ENCODE data around the gene GAD1. TPM values are rescaled to one million over a fixed set of nuclear protein-coding genes. Genes with fewer than 3 reads are reported as not detected.

The GAD1 gene
- total RNA-seq, 1 experiment from 2014 or later, result 2.5 TPM

DNA sequence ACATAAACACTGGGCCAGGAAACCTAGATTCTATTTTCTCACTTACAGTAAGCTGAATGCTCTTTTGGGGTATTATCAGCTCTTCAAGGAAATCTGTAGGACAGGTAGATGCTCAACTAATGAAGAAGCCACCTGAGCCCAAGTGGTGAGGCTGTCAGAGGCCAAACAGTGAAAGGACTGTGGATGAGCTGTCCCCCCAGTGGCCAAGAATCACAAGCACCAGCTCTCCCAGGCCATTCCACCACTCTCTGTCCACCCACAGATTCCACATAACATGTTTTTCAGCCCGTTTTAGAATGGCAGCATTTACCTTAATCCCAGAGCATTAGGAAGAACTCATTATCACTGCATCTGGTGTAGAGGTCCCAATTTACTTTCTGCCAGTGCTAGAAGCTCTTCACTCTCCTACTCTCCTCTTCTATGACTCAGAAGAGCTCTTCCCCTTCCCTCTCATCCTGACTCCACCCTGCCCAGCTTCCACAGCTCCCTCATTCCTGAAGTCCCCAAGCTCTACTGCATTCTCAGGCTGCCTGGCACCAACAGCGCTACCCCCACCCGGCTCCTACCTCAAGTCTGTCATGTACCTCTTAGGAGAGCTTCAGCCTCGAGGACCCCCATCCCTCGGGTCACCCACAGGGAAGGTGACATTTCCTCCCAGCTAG lies 68.6 kb downstream of the GAD1 start (continued):
- TF ChIP-seq, protein P1, sequence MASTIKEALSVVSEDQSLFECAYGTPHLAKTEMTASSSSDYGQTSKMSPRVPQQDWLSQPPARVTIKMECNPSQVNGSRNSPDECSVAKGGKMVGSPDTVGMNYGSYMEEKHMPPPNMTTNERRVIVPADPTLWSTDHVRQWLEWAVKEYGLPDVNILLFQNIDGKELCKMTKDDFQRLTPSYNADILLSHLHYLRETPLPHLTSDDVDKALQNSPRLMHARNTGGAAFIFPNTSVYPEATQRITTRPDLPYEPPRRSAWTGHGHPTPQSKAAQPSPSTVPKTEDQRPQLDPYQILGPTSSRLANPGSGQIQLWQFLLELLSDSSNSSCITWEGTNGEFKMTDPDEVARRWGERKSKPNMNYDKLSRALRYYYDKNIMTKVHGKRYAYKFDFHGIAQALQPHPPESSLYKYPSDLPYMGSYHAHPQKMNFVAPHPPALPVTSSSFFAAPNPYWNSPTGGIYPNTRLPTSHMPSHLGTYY (CRISPR knock-in tag; IDR thresholded peaks at IDR 0.05), result no peak
- TF ChIP-seq, protein P2, sequence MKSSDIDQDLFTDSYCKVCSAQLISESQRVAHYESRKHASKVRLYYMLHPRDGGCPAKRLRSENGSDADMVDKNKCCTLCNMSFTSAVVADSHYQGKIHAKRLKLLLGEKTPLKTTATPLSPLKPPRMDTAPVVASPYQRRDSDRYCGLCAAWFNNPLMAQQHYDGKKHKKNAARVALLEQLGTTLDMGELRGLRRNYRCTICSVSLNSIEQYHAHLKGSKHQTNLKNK (CRISPR knock-in tag; IDR thresholded peaks at IDR 0.05), result no peak
- no peak for TF ChIP-seq RORB (CRISPR knock-in tag; IDR thresholded peaks at IDR 0.05)
- TF ChIP-seq, protein P3, sequence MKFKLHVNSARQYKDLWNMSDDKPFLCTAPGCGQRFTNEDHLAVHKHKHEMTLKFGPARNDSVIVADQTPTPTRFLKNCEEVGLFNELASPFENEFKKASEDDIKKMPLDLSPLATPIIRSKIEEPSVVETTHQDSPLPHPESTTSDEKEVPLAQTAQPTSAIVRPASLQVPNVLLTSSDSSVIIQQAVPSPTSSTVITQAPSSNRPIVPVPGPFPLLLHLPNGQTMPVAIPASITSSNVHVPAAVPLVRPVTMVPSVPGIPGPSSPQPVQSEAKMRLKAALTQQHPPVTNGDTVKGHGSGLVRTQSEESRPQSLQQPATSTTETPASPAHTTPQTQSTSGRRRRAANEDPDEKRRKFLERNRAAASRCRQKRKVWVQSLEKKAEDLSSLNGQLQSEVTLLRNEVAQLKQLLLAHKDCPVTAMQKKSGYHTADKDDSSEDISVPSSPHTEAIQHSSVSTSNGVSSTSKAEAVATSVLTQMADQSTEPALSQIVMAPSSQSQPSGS (CRISPR knock-in tag; IDR thresholded peaks at IDR 0.05; ENCODE audit: borderline replicate concordance, low read depth), result no peak

DNA sequence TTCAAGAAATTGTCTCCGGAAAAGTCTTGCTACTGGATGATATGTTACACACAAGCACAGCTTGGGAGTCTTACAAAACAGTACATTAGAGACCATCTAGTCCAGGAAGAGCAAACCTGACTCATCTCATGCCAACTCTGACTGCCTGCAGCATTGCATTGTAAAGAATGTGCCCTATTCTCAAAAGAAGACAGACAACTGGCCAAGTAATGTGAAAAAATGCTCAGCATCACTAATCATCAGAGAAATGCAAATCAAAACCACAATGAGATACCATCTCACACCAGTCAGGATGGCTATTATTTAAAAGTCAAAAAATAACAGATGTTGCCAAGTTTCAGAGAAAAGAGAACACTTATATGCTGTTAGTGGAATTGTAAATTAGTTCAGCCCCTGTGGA lies 69.7 kb downstream of the GAD1 start:
- Mint-ChIP-seq H3K4me3 (no peak overlapping the region), H3K27ac (no peak overlapping the region), H3K4me1 (peaks cover 9% of the 10 kb centered on the region), H3K27me3 (ENCODE audit: low read depth) (peaks cover 2% of the 10 kb centered on the region), H3K36me3 (no peaks in the 10 kb centered on the region), H3K9me3 (no peaks in the 10 kb centered on the region)
- DNase-seq (ENCODE audit: low spot score) (no peak), ATAC-seq (no peak)
- CTCF ChIA-PET, result interaction anchor here (1.5 kb wide), 1 partner anchor 41 kb away, joined by 15 read pairs; no protein-coding TSS in a partner anchor
- TF ChIP-seq, protein P4, sequence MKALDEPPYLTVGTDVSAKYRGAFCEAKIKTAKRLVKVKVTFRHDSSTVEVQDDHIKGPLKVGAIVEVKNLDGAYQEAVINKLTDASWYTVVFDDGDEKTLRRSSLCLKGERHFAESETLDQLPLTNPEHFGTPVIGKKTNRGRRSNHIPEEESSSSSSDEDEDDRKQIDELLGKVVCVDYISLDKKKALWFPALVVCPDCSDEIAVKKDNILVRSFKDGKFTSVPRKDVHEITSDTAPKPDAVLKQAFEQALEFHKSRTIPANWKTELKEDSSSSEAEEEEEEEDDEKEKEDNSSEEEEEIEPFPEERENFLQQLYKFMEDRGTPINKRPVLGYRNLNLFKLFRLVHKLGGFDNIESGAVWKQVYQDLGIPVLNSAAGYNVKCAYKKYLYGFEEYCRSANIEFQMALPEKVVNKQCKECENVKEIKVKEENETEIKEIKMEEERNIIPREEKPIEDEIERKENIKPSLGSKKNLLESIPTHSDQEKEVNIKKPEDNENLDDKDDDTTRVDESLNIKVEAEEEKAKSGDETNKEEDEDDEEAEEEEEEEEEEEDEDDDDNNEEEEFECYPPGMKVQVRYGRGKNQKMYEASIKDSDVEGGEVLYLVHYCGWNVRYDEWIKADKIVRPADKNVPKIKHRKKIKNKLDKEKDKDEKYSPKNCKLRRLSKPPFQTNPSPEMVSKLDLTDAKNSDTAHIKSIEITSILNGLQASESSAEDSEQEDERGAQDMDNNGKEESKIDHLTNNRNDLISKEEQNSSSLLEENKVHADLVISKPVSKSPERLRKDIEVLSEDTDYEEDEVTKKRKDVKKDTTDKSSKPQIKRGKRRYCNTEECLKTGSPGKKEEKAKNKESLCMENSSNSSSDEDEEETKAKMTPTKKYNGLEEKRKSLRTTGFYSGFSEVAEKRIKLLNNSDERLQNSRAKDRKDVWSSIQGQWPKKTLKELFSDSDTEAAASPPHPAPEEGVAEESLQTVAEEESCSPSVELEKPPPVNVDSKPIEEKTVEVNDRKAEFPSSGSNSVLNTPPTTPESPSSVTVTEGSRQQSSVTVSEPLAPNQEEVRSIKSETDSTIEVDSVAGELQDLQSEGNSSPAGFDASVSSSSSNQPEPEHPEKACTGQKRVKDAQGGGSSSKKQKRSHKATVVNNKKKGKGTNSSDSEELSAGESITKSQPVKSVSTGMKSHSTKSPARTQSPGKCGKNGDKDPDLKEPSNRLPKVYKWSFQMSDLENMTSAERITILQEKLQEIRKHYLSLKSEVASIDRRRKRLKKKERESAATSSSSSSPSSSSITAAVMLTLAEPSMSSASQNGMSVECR (CRISPR knock-in tag; IDR thresholded peaks at IDR 0.05; ENCODE audit: borderline replicate concordance), result no peak
- no peak for TF ChIP-seq CREM (CRISPR knock-in tag; IDR thresholded peaks at IDR 0.05)
- POLR2A ChIA-PET, result no interaction called here

DNA sequence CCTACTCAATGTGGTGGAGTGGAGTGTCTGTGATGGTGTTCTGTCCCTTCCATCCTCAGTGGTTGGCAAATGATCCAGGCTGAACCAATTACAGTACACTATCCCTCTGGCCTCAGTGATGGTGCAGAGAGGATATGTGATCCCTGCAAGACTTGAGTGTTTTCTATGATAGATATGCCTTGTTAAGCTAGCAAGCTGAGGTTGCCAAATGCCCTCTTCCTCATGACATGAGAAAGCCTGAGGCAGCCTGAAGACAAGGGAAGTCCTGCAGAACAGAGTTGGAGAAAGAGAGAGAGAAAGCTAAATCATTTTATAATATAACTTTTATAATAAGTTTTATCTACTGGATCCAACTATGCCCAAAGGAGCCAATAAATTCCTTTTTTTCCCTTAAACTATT lies 70.8 kb downstream of the GAD1 start:
- Mint-ChIP-seq H3K9me3 (no peaks in the 10 kb centered on the region), H3K27me3 (ENCODE audit: low read depth) (peaks cover 1% of the 10 kb centered on the region), H3K4me1 (peaks cover 14% of the 10 kb centered on the region), H3K27ac (no peak overlapping the region), H3K4me3 (no peak overlapping the region), H3K36me3 (no peaks in the 10 kb centered on the region)
- DNase-seq (ENCODE audit: low spot score), result no peak
- ChIA-PET CTCF (interaction anchor here (3.4 kb wide), 1 partner anchor 14 kb away, joined by 15 read pairs; no protein-coding TSS in a partner anchor), POLR2A (no interaction called here)
- ATAC-seq, result no peak
- TF ChIP-seq, protein P5, sequence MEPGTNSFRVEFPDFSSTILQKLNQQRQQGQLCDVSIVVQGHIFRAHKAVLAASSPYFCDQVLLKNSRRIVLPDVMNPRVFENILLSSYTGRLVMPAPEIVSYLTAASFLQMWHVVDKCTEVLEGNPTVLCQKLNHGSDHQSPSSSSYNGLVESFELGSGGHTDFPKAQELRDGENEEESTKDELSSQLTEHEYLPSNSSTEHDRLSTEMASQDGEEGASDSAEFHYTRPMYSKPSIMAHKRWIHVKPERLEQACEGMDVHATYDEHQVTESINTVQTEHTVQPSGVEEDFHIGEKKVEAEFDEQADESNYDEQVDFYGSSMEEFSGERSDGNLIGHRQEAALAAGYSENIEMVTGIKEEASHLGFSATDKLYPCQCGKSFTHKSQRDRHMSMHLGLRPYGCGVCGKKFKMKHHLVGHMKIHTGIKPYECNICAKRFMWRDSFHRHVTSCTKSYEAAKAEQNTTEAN (CRISPR knock-in tag; IDR thresholded peaks at IDR 0.05), result no peak
- TF ChIP-seq, protein P6, sequence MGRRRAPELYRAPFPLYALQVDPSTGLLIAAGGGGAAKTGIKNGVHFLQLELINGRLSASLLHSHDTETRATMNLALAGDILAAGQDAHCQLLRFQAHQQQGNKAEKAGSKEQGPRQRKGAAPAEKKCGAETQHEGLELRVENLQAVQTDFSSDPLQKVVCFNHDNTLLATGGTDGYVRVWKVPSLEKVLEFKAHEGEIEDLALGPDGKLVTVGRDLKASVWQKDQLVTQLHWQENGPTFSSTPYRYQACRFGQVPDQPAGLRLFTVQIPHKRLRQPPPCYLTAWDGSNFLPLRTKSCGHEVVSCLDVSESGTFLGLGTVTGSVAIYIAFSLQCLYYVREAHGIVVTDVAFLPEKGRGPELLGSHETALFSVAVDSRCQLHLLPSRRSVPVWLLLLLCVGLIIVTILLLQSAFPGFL (CRISPR knock-in tag; IDR thresholded peaks at IDR 0.05; ENCODE audit: borderline replicate concordance), result no peak
- TF ChIP-seq ZNF138 (CRISPR knock-in tag; conservative IDR thresholded peaks at IDR 0.05) (no peak), GABPB1 (CRISPR knock-in tag; IDR thresholded peaks at IDR 0.05) (no peak), ESRRA (CRISPR knock-in tag; IDR thresholded peaks at IDR 0.05; ENCODE audit: borderline replicate concordance) (no peak), PRRX2 (CRISPR knock-in tag; IDR thresholded peaks at IDR 0.05) (no peak), NFATC4 (CRISPR knock-in tag; IDR thresholded peaks at IDR 0.05) (no peak), ELF4 (CRISPR knock-in tag; IDR thresholded peaks at IDR 0.05; ENCODE audit: low read depth) (no peak), ATF1 (CRISPR knock-in tag; IDR thresholded peaks at IDR 0.05) (no peak), IRF2 (CRISPR knock-in tag; IDR thresholded peaks at IDR 0.05; ENCODE audit: borderline replicate concordance, low read depth) (no peak), NR2C2 (CRISPR knock-in tag; IDR thresholded peaks at IDR 0.05) (no peak), ZNF317 (CRISPR knock-in tag; IDR thresholded peaks at IDR 0.05; ENCODE audit: borderline replicate concordance, low read depth) (no peak), MYBL2 (CRISPR knock-in tag; IDR thresholded peaks at IDR 0.05) (no peak), ZNF671 (CRISPR knock-in tag; IDR thresholded peaks at IDR 0.05) (no peak)
- TF ChIP-seq, protein P7, sequence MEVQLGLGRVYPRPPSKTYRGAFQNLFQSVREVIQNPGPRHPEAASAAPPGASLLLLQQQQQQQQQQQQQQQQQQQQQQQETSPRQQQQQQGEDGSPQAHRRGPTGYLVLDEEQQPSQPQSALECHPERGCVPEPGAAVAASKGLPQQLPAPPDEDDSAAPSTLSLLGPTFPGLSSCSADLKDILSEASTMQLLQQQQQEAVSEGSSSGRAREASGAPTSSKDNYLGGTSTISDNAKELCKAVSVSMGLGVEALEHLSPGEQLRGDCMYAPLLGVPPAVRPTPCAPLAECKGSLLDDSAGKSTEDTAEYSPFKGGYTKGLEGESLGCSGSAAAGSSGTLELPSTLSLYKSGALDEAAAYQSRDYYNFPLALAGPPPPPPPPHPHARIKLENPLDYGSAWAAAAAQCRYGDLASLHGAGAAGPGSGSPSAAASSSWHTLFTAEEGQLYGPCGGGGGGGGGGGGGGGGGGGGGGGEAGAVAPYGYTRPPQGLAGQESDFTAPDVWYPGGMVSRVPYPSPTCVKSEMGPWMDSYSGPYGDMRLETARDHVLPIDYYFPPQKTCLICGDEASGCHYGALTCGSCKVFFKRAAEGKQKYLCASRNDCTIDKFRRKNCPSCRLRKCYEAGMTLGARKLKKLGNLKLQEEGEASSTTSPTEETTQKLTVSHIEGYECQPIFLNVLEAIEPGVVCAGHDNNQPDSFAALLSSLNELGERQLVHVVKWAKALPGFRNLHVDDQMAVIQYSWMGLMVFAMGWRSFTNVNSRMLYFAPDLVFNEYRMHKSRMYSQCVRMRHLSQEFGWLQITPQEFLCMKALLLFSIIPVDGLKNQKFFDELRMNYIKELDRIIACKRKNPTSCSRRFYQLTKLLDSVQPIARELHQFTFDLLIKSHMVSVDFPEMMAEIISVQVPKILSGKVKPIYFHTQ (CRISPR knock-in tag; IDR thresholded peaks at IDR 0.05), result no peak

Measured in WTC11 (cell line).